Astrocyte (in vitro differentiated cells and primary cell): ENCODE results near the gene SFMBT2. TPM values are rescaled to one million over a fixed set of nuclear protein-coding genes. Genes with fewer than 3 reads are reported as not detected.

Experiments
- DNase-seq: peaks from one replicate; pipeline ENCODE4 v3.0.0-alpha.2; 2010; ENCODE audit warnings: low read depth
- FAIRE-seq: peaks from 2 replicates; lab custom pipeline; 2011; peaks lifted over from hg19 to GRCh38; lab: Jason Lieb, UNC
- H2AFZ ChIP-seq: 2 replicates; pipeline ENCODE4 v1.6.0; 2012; ENCODE audit warnings: low read depth, low read length, inconsistent platforms
- H3K27ac ChIP-seq: 2 replicates; pipeline ENCODE4 v1.5.1; 2011; ENCODE audit warnings: low read depth, low read length, inconsistent platforms
- H3K27me3 ChIP-seq: 2 replicates; pipeline ENCODE4 v1.6.0; 2011; ENCODE audit warnings: low read length, inconsistent platforms; ENCODE audit not compliant: insufficient read depth
- H3K36me3 ChIP-seq: 2 replicates; pipeline ENCODE4 v1.5.1; 2011; ENCODE audit warnings: low read length, inconsistent platforms; ENCODE audit not compliant: insufficient read depth
- H3K4me1 ChIP-seq: 2 replicates; pipeline ENCODE4 v1.5.1; 2011; ENCODE audit warnings: low read length, inconsistent platforms; ENCODE audit not compliant: insufficient read depth
- H3K4me2 ChIP-seq: 2 replicates; pipeline ENCODE4 v1.6.0; 2012; ENCODE audit warnings: low read length, inconsistent platforms
- H3K4me3 ChIP-seq: 2 replicates; pipeline ENCODE4 v1.5.1; 2011; ENCODE audit warnings: low read depth, mild to moderate bottlenecking, low read length, inconsistent platforms; ENCODE audit not compliant: insufficient read depth
- H3K79me2 ChIP-seq: 2 replicates; pipeline ENCODE4 v1.6.0; 2012; ENCODE audit warnings: mild to moderate bottlenecking, low read length, inconsistent platforms; ENCODE audit not compliant: insufficient read depth
- H3K9ac ChIP-seq: 2 replicates; pipeline ENCODE4 v1.6.0; 2012; ENCODE audit warnings: mild to moderate bottlenecking, low read length, inconsistent platforms
- H3K9me3 ChIP-seq: 2 replicates; pipeline ENCODE4 v1.5.1; 2012; ENCODE audit warnings: low read depth, mild to moderate bottlenecking, low read length, inconsistent platforms; ENCODE audit not compliant: insufficient read depth
- H4K20me1 ChIP-seq: 2 replicates; pipeline ENCODE4 v1.6.0; 2012; ENCODE audit warnings: low read length, inconsistent platforms; ENCODE audit not compliant: insufficient read depth
- H3K27ac Mint-ChIP-seq: one replicate; pipeline ENCODE4 v1.8.0; 2021; ENCODE audit warnings: mild to moderate bottlenecking, mixed read lengths; ENCODE audit not compliant: unreplicated experiment
- H3K27me3 Mint-ChIP-seq: one replicate; pipeline ENCODE4 v1.8.0; 2021; ENCODE audit warnings: low read depth, mixed read lengths; ENCODE audit not compliant: unreplicated experiment
- H3K36me3 Mint-ChIP-seq: one replicate; pipeline ENCODE4 v1.8.0; 2021; ENCODE audit warnings: low read depth, mixed read lengths; ENCODE audit not compliant: unreplicated experiment
- H3K4me1 Mint-ChIP-seq: one replicate; pipeline ENCODE4 v1.8.0; 2021; ENCODE audit warnings: low read depth, mixed read lengths; ENCODE audit not compliant: unreplicated experiment
- H3K4me3 Mint-ChIP-seq: one replicate; pipeline ENCODE4 v1.8.0; 2021; ENCODE audit warnings: mild to moderate bottlenecking, moderate library complexity, mixed read lengths; ENCODE audit not compliant: unreplicated experiment
- H3K9me3 Mint-ChIP-seq: one replicate; pipeline ENCODE4 v1.8.0; 2021; ENCODE audit warnings: mild to moderate bottlenecking, mixed read lengths; ENCODE audit not compliant: unreplicated experiment
- EZH2 ChIP-seq: IDR thresholded peaks from 2 replicates; pipeline ENCODE4 v1.6.1; 2012; ENCODE audit warnings: mild to moderate bottlenecking, low read length, inconsistent platforms; ENCODE audit not compliant: insufficient read depth
- total RNA-seq: library from RNA; stranded (reverse); gene quantifications from 2 replicates; pipeline ENCODE4 v1.2.1, GENCODE V29; 2021
- TF ChIP-seq, protein P1 (sequence below): IDR thresholded peaks from 2 replicates; pipeline ENCODE4 v1.5.1; 2011; ENCODE audit warnings: low read depth, mild to moderate bottlenecking, inconsistent platforms, low read length, moderate library complexity; ENCODE audit not compliant: insufficient read depth

The SFMBT2 gene
- total RNA-seq, 1 donor from 2014 or later, result 3.9 TPM

DNA sequence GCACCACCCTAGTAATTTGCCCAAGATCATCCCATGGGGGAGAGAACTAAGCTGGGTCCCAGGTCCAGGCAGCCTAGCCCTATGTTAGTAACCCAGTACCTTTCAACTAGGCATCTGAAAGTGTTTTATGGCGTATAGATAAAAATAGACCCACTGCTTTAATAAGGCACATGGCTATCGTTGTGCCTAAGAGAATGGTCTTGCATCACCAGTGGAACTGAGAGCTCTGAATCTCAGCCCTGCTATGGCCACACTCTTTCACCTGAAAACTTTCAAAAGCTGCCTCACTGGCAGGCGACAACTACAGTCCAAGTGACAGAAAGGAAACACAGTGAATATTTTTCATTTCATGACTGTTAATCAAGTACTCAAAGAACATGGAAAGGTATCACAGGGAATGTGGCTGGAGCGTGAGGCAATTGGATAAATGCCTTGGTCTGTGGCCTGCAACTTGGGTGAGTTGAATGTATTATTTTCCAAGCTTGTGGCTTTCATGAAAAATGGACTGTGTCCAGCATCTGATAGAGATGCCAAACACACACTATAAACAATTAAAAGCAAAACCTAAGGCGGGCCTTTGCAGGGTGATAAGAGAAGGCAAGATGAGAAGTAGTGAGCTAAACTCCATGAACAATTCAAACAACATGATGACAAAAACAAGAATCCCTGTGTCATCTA, 18.0 kb upstream of the SFMBT2 start:
- Mint-ChIP-seq H3K36me3 (no peaks in the 10 kb centered on the region), H3K4me1 (no peaks in the 10 kb centered on the region), H3K9me3 (no peaks in the 10 kb centered on the region), H3K4me3 (no peak overlapping the region), H3K27ac (no peak overlapping the region), H3K27me3 (peaks cover 7% of the 10 kb centered on the region)
- H3K27ac ChIP-seq, result no peak overlapping the region
- DNase-seq (no peak), FAIRE-seq (no peak)
- TF ChIP-seq EZH2, result no peak
- TF ChIP-seq, protein P1, sequence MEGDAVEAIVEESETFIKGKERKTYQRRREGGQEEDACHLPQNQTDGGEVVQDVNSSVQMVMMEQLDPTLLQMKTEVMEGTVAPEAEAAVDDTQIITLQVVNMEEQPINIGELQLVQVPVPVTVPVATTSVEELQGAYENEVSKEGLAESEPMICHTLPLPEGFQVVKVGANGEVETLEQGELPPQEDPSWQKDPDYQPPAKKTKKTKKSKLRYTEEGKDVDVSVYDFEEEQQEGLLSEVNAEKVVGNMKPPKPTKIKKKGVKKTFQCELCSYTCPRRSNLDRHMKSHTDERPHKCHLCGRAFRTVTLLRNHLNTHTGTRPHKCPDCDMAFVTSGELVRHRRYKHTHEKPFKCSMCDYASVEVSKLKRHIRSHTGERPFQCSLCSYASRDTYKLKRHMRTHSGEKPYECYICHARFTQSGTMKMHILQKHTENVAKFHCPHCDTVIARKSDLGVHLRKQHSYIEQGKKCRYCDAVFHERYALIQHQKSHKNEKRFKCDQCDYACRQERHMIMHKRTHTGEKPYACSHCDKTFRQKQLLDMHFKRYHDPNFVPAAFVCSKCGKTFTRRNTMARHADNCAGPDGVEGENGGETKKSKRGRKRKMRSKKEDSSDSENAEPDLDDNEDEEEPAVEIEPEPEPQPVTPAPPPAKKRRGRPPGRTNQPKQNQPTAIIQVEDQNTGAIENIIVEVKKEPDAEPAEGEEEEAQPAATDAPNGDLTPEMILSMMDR, result no peak
- H2AFZ ChIP-seq, result no peak overlapping the region
- H4K20me1 ChIP-seq, result no peaks in the 10 kb centered on the region
- no peaks in the 10 kb centered on the region for H3K79me2 ChIP-seq
- no peaks in the 10 kb centered on the region for H3K36me3 ChIP-seq
- H3K4me2 ChIP-seq, result no peak overlapping the region
- H3K4me3 ChIP-seq, result no peak overlapping the region
- H3K4me1 ChIP-seq, result no peaks in the 10 kb centered on the region
- H3K27me3 ChIP-seq, result peaks cover 5% of the 10 kb centered on the region
- no peak overlapping the region for H3K9ac ChIP-seq
- H3K9me3 ChIP-seq, result no peaks in the 10 kb centered on the region

DNA sequence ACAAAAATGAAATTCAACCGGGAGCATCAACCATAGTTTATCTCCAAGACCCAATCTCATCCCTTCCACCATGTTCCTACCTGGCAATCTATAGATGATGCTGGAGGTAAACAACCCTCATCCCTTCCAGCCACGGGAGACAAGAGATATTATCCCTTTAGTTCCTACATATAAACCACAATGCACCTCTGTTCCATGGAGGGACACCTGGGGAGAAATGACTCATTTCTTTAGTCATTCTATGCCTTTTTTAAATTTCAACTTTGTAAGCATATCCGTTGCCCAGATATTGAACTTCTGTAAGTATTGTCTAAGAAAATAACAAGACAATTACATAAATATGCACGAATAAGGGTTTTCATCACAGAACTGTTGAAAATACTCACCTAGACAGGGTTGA, 15.5 kb upstream of the SFMBT2 start:
- Mint-ChIP-seq H3K36me3 (no peaks in the 10 kb centered on the region), H3K4me3 (no peak overlapping the region), H3K4me1 (no peaks in the 10 kb centered on the region), H3K27me3 (peaks cover 19% of the 10 kb centered on the region), H3K9me3 (no peaks in the 10 kb centered on the region), H3K27ac (no peak overlapping the region)
- Histone ChIP-seq H3K9me3 (no peaks in the 10 kb centered on the region), H3K4me1 (no peaks in the 10 kb centered on the region), H3K27me3 (no peaks in the 10 kb centered on the region), H2AFZ (no peak overlapping the region), H3K4me2 (no peak overlapping the region), H3K36me3 (no peaks in the 10 kb centered on the region), H3K79me2 (no peaks in the 10 kb centered on the region), H4K20me1 (no peaks in the 10 kb centered on the region), H3K9ac (no peak overlapping the region), H3K27ac (no peak overlapping the region), H3K4me3 (no peak overlapping the region)
- no peak for FAIRE-seq
- no peak for TF ChIP-seq EZH2
- TF ChIP-seq, protein P1, result no peak
- DNase-seq, result no peak

DNA sequence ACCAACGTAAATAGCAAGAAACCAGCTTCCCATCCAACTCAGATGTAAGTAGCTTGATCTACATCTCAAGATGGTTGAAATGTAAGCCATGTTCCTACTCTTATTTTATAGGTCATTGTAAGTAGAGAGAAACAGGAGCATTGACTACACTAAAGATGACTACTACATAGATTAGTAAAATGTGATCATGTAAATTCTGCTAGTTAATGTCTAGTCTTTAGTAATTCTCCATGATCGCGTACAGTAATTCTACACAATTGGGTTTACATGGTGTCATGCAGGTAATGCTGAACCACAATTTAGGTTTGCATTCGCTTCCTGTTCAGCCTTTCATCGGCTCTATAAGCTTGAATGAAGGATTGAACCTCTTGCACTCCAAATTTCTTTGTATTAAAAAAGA, 14.9 kb upstream of the SFMBT2 start:
- Histone ChIP-seq H3K27me3 (no peaks in the 10 kb centered on the region), H3K4me3 (no peak overlapping the region), H3K27ac (no peak overlapping the region), H3K4me2 (no peak overlapping the region), H3K9ac (no peak overlapping the region), H3K9me3 (no peaks in the 10 kb centered on the region), H3K4me1 (no peaks in the 10 kb centered on the region), H3K79me2 (no peaks in the 10 kb centered on the region), H4K20me1 (no peaks in the 10 kb centered on the region), H3K36me3 (no peaks in the 10 kb centered on the region), H2AFZ (no peak overlapping the region)
- Mint-ChIP-seq H3K4me3 (no peak overlapping the region), H3K4me1 (no peaks in the 10 kb centered on the region), H3K27me3 (peaks cover 19% of the 10 kb centered on the region), H3K9me3 (no peaks in the 10 kb centered on the region), H3K27ac (no peak overlapping the region), H3K36me3 (no peaks in the 10 kb centered on the region)
- FAIRE-seq, result no peak
- no peak for TF ChIP-seq EZH2
- TF ChIP-seq, protein P1, result no peak
- no peak for DNase-seq
